KMS-11 (cell line): ENCODE data around the gene SH3BP4.

ENCODE experiments used
- H2AFZ ChIP-seq: fragments of 200-600 bp; sonication (generic); 2 replicates; pipeline ENCODE4 v1.6.1; 2016; ENCODE audit warnings: antibody characterized with exemption, mixed run types, low read depth
- H3K27ac ChIP-seq: fragments of 200-600 bp; sonication (generic); 2 replicates; pipeline ENCODE4 v1.6.1; 2016; ENCODE audit warnings: mild to moderate bottlenecking, mixed run types
- H3K27me3 ChIP-seq: fragments of 200-600 bp; sonication (generic); 2 replicates; pipeline ENCODE4 v1.6.1; 2017; ENCODE audit warnings: mild to moderate bottlenecking, low read depth, mixed run types, moderate library complexity; ENCODE audit not compliant: insufficient read depth
- H3K36me3 ChIP-seq: fragments of 200-600 bp; sonication (generic); 2 replicates; pipeline ENCODE4 v1.6.1; 2017; ENCODE audit warnings: mild to moderate bottlenecking, mixed run types; ENCODE audit not compliant: insufficient read depth
- H3K4me1 ChIP-seq: fragments of 200-600 bp; sonication (generic); 2 replicates; pipeline ENCODE4 v1.6.1; 2016; ENCODE audit warnings: mild to moderate bottlenecking, low read depth, mixed run types; ENCODE audit not compliant: poor library complexity, severe bottlenecking
- H3K4me2 ChIP-seq: fragments of 200-600 bp; sonication (generic); 2 replicates; pipeline ENCODE4 v1.7.0; 2016; ENCODE audit warnings: mild to moderate bottlenecking, mixed run types
- H3K4me3 ChIP-seq: fragments of 200-600 bp; sonication (generic); IDR thresholded peaks from 2 replicates; pipeline ENCODE4 v1.6.1; 2017; ENCODE audit warnings: low read depth, low read length, mixed read lengths; ENCODE audit not compliant: insufficient read depth
- H3K79me2 ChIP-seq: fragments of 200-600 bp; sonication (generic); 2 replicates; pipeline ENCODE4 v1.6.1; 2016; ENCODE audit warnings: low read depth, mixed run types; ENCODE audit not compliant: insufficient read depth
- H3K9ac ChIP-seq: fragments of 200-600 bp; sonication (generic); 2 replicates; pipeline ENCODE4 v1.6.1; 2016; ENCODE audit warnings: mild to moderate bottlenecking, mixed run types
- H4K20me1 ChIP-seq: fragments of 200-600 bp; sonication (generic); 2 replicates; pipeline ENCODE4 v1.6.1; 2016; ENCODE audit warnings: mild to moderate bottlenecking, mixed run types; ENCODE audit not compliant: insufficient read depth
- CTCF ChIP-seq: fragments of 200-600 bp; sonication (generic); conservative IDR thresholded peaks from 2 replicates; pipeline ENCODE4 v1.6.1; 2017; ENCODE audit warnings: low read depth, mild to moderate bottlenecking, antibody characterized with exemption, low read length, moderate library complexity, mixed read lengths

SH3BP4 gene

GRCh38 chr2:234964631-234965461 is 13.0 kb downstream of the SH3BP4 start:
- Histone ChIP-seq H3K4me3 (no peak overlapping the region), H3K79me2 (no peaks in the 10 kb centered on the region), H3K27ac (no peak overlapping the region), H3K4me1 (peaks cover 9% of the 10 kb centered on the region), H4K20me1 (no peaks in the 10 kb centered on the region), H3K27me3 (no peaks in the 10 kb centered on the region), H3K9ac (no peak overlapping the region), H3K36me3 (no peaks in the 10 kb centered on the region), H3K4me2 (no peak overlapping the region), H2AFZ (no peak overlapping the region)
- TF ChIP-seq CTCF, result no peak

GRCh38 chr2:234966340-234966739 is 14.5 kb downstream of the SH3BP4 start:
- Histone ChIP-seq H3K4me3 (no peak overlapping the region), H3K4me1 (no peaks in the 10 kb centered on the region), H4K20me1 (no peaks in the 10 kb centered on the region)

GRCh38 chr2:234967201-234967869 is 15.5 kb downstream of the SH3BP4 start:
- no peak overlapping the region for H3K9ac ChIP-seq
- no peak overlapping the region for H3K27ac ChIP-seq
- H3K4me3 ChIP-seq, result no peak overlapping the region
- H2AFZ ChIP-seq, result no peak overlapping the region
- H3K36me3 ChIP-seq, result no peaks in the 10 kb centered on the region
- H3K4me1 ChIP-seq, result no peaks in the 10 kb centered on the region
- H3K79me2 ChIP-seq, result no peaks in the 10 kb centered on the region
- H4K20me1 ChIP-seq, result no peaks in the 10 kb centered on the region
- H3K4me2 ChIP-seq, result no peak overlapping the region
- no peak for TF ChIP-seq CTCF
- no peaks in the 10 kb centered on the region for H3K27me3 ChIP-seq

More at GRCh38 chr2:234966340-234966739, 14.5 kb downstream of the SH3BP4 start:
- Histone ChIP-seq H3K36me3 (no peaks in the 10 kb centered on the region), H2AFZ (no peak overlapping the region), H3K9ac (no peak overlapping the region), H3K27me3 (no peaks in the 10 kb centered on the region), H3K4me2 (no peak overlapping the region), H3K27ac (no peak overlapping the region), H3K79me2 (no peaks in the 10 kb centered on the region)
- TF ChIP-seq CTCF, result no peak

GRCh38 chr2:234967870-234968208 is 16.0 kb downstream of the SH3BP4 start:
- Histone ChIP-seq H3K4me1 (no peaks in the 10 kb centered on the region), H2AFZ (no peak overlapping the region), H3K36me3 (no peaks in the 10 kb centered on the region), H3K27ac (no peak overlapping the region), H3K4me3 (no peak overlapping the region), H3K4me2 (no peak overlapping the region), H3K79me2 (no peaks in the 10 kb centered on the region), H3K9ac (no peak overlapping the region), H4K20me1 (no peaks in the 10 kb centered on the region), H3K27me3 (no peaks in the 10 kb centered on the region)
- TF ChIP-seq CTCF, result no peak
